K562 (cell line): ENCODE results near the gene ST3GAL5. TPM values are rescaled to one million over a fixed set of nuclear protein-coding genes. Genes with fewer than 3 reads are reported as not detected.
A peak's percentile ranks its signal among the peaks of the same experiment; 100 is the strongest.

Experiments used
- ATAC-seq: fragments of 200-7000 bp; cut with Tn5 transposase; 3 replicates; pipeline ENCODE4 v1.9.1; 2020; ENCODE audit warnings: moderate library complexity
- BruUV-seq: library from RNA; stranded (reverse); fragments of 400-500 nt; replicated peaks from 2 replicates; lab custom pipeline; 2021; lab: Mats Ljungman, UMichigan
- CTCF ChIA-PET: fragments of 300-600 bp; formaldehyde crosslinking; extraction: SDS; loops from one replicate; lab custom pipeline; 2021; ENCODE audit warnings: low intra/inter-chr PET ratio; lab: Yijun Ruan, JAX
- POLR2A ChIA-PET: fragments of 300-600, 350-650 bp; sonication (Branson Sonifier 250); formaldehyde crosslinking; extraction: SDS; loops from one replicate; lab custom pipeline; 2021; ENCODE audit warnings: antibody characterized with exemption, inconsistent platforms; lab: Yijun Ruan, JAX
- DNase-seq, 4 experiments: peaks; one replicate each; pipeline versions ENCODE4 v3.0.0 to v3.0.0-alpha.2; 2011 to 2018; ENCODE audit warnings: low spot score in 3 of 4, mixed read lengths in 3 of 4; ENCODE audit errors: extremely low read depth in 1 of 4
- FAIRE-seq: peaks from 2 replicates; lab custom pipeline; 2011; peaks lifted over from hg19 to GRCh38; lab: Jason Lieb, UNC
- H2AFZ ChIP-seq: 2 replicates; pipeline ENCODE4 v1.6.0; 2011; ENCODE audit warnings: low read depth, low read length, control low read depth, inconsistent platforms
- H3K27ac ChIP-seq: fragments of 200-600 bp; 3 replicates; pipeline ENCODE4 v1.8.0; 2011; ENCODE audit warnings: low read depth, mild to moderate bottlenecking, control low read depth, inconsistent platforms, low read length, moderate library complexity, mixed read lengths; ENCODE audit errors: extremely low read depth
- H3K27me3 ChIP-seq, 2 experiments: fragments of 300-600 bp in 1 of 2; 2 replicates in 1 of 2; 3 replicates in 1 of 2; pipeline versions ENCODE4 v1.6.0 to v1.8.0; 2011; ENCODE audit warnings: inconsistent platforms in 2 of 2, low read length in 2 of 2, mild to moderate bottlenecking in 1 of 2, mixed read lengths in 1 of 2, moderate library complexity in 1 of 2; ENCODE audit not compliant: control insufficient read depth in 2 of 2, insufficient read depth in 2 of 2
- H3K36me3 ChIP-seq: fragments of 300-600 bp; 3 replicates; pipeline ENCODE4 v1.8.0; 2011; ENCODE audit warnings: mild to moderate bottlenecking, low read length, inconsistent platforms; ENCODE audit not compliant: control insufficient read depth, insufficient read depth
- H3K4me1 ChIP-seq, 2 experiments: fragments of 200-600 bp in 1 of 2; replicated peaks in 1 of 2; 2 replicates in 1 of 2; 3 replicates in 1 of 2; pipeline versions ENCODE4 v1.5.1 to v1.8.0; 2011; ENCODE audit warnings: inconsistent platforms in 2 of 2, low read length in 2 of 2, mild to moderate bottlenecking in 1 of 2, mixed read lengths in 1 of 2, moderate library complexity in 1 of 2; ENCODE audit not compliant: control insufficient read depth in 2 of 2, insufficient read depth in 2 of 2
- H3K4me2 ChIP-seq: 2 replicates; pipeline ENCODE4 v1.6.1; 2011; ENCODE audit warnings: low read length, control low read depth, inconsistent platforms, mixed read lengths; ENCODE audit not compliant: insufficient read depth
- H3K4me3 ChIP-seq: fragments of 200-600 bp; sonication (generic), shearing (Covaris generic); 2 replicates; pipeline ENCODE4 v1.5.1; 2016; ENCODE audit warnings: control low read depth, inconsistent platforms
- H3K79me2 ChIP-seq: fragments of 200-600 bp; 3 replicates; pipeline ENCODE4 v1.8.0; 2011; ENCODE audit warnings: low read length, inconsistent platforms; ENCODE audit not compliant: control insufficient read depth, insufficient read depth
- H3K9ac ChIP-seq, 2 experiments: 2 replicates each; pipeline versions ENCODE4 v1.6.0 to v1.6.1; 2011; ENCODE audit warnings: low read depth in 2 of 2, low read length in 2 of 2, control low read depth in 1 of 2, inconsistent platforms in 1 of 2, mild to moderate bottlenecking in 1 of 2, mixed read lengths in 1 of 2; ENCODE audit not compliant: insufficient read depth in 1 of 2
- H3K9me1 ChIP-seq: one replicate; pipeline ENCODE4 v1.6.0; 2011; ENCODE audit warnings: inconsistent platforms, mild to moderate bottlenecking, low read length, moderate library complexity; ENCODE audit not compliant: control insufficient read depth, insufficient read depth
- H3K9me3 ChIP-seq: replicated peaks from 2 replicates; pipeline ENCODE4 v1.5.1; 2011; ENCODE audit warnings: low read depth, low read length, inconsistent platforms; ENCODE audit not compliant: control insufficient read depth, insufficient read depth
- H4K20me1 ChIP-seq: replicated peaks from 2 replicates; pipeline ENCODE4 v1.6.1; 2011; ENCODE audit warnings: low read length, inconsistent platforms, mixed read lengths; ENCODE audit not compliant: control insufficient read depth, insufficient read depth
- HCFC1 ChIP-seq: IDR thresholded peaks from 2 replicates; pipeline ENCODE4 v1.6.1; 2012; ENCODE audit warnings: low read depth, low read length, improper control_type of control experiment
- PHF20 ChIP-seq: fragments of 450-650 bp; IDR thresholded peaks from 2 replicates; pipeline ENCODE4 v1.6.1; 2018; ENCODE audit not compliant: partially characterized antibody
- PTBP1 ChIP-seq: fragments of 200-400 bp; formaldehyde crosslinking; IDR thresholded peaks from 2 replicates; pipeline ENCODE4 v1.6.1; 2017; ENCODE audit warnings: low read depth, low read length
- RNF2 ChIP-seq: sonication (generic); IDR thresholded peaks from 2 replicates; pipeline ENCODE4 v1.6.1; 2016
- ZC3H8 ChIP-seq: fragments of 450-650 bp; IDR thresholded peaks from 2 replicates; pipeline ENCODE4 v1.6.1; 2017
- ZFP36 ChIP-seq: fragments of 150-350 bp; IDR thresholded peaks from 2 replicates; pipeline ENCODE4 v1.6.1; 2018; ENCODE audit warnings: low read length, low read depth; ENCODE audit not compliant: partially characterized antibody
- ZNF57 ChIP-seq: fragments of 450-650 bp; formaldehyde crosslinking; IDR thresholded peaks from 2 replicates; pipeline ENCODE4 v1.4.0; 2020; ENCODE audit warnings: mild to moderate bottlenecking, moderate library complexity
- ZNF696 ChIP-seq: fragments of 250-450 bp; sonication (Bioruptor Pico); conservative IDR thresholded peaks from 2 replicates; pipeline ENCODE4 v1.4.0; 2020; ENCODE audit warnings: mild to moderate bottlenecking, moderate library complexity
- WGBS: fragments of 100-300 bp; shearing (Covaris generic); methylation state at CpG from one replicate; pipeline ENCODE4 v1.1.6; 2016; ENCODE audit warnings: low coverage, mixed read lengths; ENCODE audit not compliant: insufficient coverage; ENCODE audit errors: missing lambda C conversion rate; 5-methylcytosine and 5-hydroxymethylcytosine counted together
- in situ Hi-C: fragments of 300-500 bp; cut with MboI; formaldehyde crosslinking; loops from 4 replicates; pipeline ENCODE4 v1.15.0; 2018; ENCODE audit warnings: inconsistent platforms, mixed read lengths
- intact Hi-C: fragments of 100-400 bp; cut with micrococcal nuclease; formaldehyde crosslinking; loops from 2 replicates; pipeline ENCODE4 v1.14.2; 2022
- polyA plus RNA-seq, 8 experiments: library from polyadenylated mRNA; depleted of rRNA in 4 of 8; stranded (reverse) in 5 of 8; unstranded in 3 of 8; fragments of >200 nt; fragmentation: Nextera tagmentation in 2 of 8; fragmentation: Illumina TruSeq in 1 of 8; extraction: Ambion mirVana in 2 of 8; extraction: Trizol in 1 of 8; gene quantifications; 2 replicates each; pipeline versions ENCODE4 v1.2.1 to v1.2.3, GENCODE V29; 2011 to 2014; ENCODE audit warnings: inconsistent platforms in 1 of 8, missing spikeins in 1 of 8
- total RNA-seq, 7 experiments: library from RNA; depleted of rRNA in 6 of 7; stranded (reverse); fragments of >200 nt in 6 of 7; fragmentation: Illumina TruSeq in 2 of 7; extraction: Trizol in 2 of 7; gene quantifications; 2 replicates each; pipeline versions ENCODE4 v1.2.1 to v1.2.3, GENCODE V29; 2011 to 2021; ENCODE audit warnings: low replicate concordance in 1 of 7
- TF ChIP-seq, protein P1 (sequence below): conservative IDR thresholded peaks from 2 replicates; pipeline ENCODE4 v1.6.1; 2011; ENCODE audit warnings: low read depth, mild to moderate bottlenecking, low read length; ENCODE audit not compliant: control insufficient read depth
- TF ChIP-seq, protein P2 (sequence below): fragments of 250-450 bp; sonication (Bioruptor Pico); IDR thresholded peaks from 2 replicates; pipeline ENCODE4 v1.4.0; 2020; ENCODE audit warnings: mild to moderate bottlenecking, moderate library complexity
- TF ChIP-seq, protein P3 (sequence below): fragments of 450-650 bp; formaldehyde crosslinking; IDR thresholded peaks from 2 replicates; pipeline ENCODE4 v1.4.0; 2020; ENCODE audit warnings: mild to moderate bottlenecking

The ST3GAL5 gene
- total and polyA plus RNA-seq, 9 of the 15 experiments (the other 6 are each of a cell fraction or from before 2014, with no cell fraction given), result 1.6 to 10.0 (median 4.2) TPM

DNA sequence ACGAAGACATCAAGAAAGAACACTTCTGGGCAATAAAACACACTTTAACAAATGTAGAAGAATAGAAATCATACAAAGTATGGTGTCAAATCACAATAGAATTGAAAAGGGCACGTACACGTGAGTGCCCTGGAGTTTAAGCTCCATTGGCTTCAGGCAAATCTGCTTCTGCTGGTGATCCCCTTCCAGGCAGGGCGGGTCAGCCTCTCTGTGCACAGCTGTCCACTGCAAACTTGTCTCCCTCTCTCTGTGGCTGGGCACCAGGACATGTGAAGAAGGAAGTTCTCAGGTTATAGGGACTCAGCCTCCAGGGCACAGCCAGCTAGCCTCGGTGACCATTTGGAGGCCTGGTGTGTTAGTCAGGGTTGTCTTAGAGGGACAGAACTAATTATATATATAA lies 66.0 kb downstream of the ST3GAL5 start:
- BruUV-seq, result no TSS peak
- DNase-seq (no peak), ATAC-seq (no peak), FAIRE-seq (no peak)
- TF ChIP-seq RNF2, result no peak
- TF ChIP-seq ZFP36, result peak; percentile 20
- ChIA-PET POLR2A (interaction anchor here (0.6 kb wide), 1 partner anchor 117 kb away, joined by 3 read pairs; no protein-coding TSS in a partner anchor), CTCF (interaction anchor here (0.6 kb wide), 1 partner anchor 179 kb away, joined by 4 read pairs; no protein-coding TSS in a partner anchor)
- Histone ChIP-seq H3K4me3 (no peak overlapping the region), H3K9me1 (no peaks in the 10 kb centered on the region), H4K20me1 (no peaks in the 10 kb centered on the region), H2AFZ (no peak overlapping the region), H3K27ac (no peak overlapping the region), H3K9ac (no peak overlapping the region), H3K27me3 (peaks cover 17 to 30% of the 10 kb centered on the region in 2 experiments; a peak in 4 of 5 replicates), H3K9me3 (no peaks in the 10 kb centered on the region), H3K4me1 (peaks cover 7 to 8% of the 10 kb centered on the region in 2 experiments; a peak in 4 of 5 replicates), H3K79me2 (no peaks in the 10 kb centered on the region), H3K4me2 (no peak overlapping the region), H3K36me3 (no peaks in the 10 kb centered on the region)
- intact Hi-C loops (loop anchor here (10.0 kb wide), 1 partner anchor 402 kb away; no protein-coding TSS in a partner anchor), in situ Hi-C loops (loop anchor here (10.0 kb wide), 1 partner anchor 552 kb away; no protein-coding TSS in a partner anchor)
- WGBS, result 0% methylated on average over 5 of the region's 5 CpGs

DNA sequence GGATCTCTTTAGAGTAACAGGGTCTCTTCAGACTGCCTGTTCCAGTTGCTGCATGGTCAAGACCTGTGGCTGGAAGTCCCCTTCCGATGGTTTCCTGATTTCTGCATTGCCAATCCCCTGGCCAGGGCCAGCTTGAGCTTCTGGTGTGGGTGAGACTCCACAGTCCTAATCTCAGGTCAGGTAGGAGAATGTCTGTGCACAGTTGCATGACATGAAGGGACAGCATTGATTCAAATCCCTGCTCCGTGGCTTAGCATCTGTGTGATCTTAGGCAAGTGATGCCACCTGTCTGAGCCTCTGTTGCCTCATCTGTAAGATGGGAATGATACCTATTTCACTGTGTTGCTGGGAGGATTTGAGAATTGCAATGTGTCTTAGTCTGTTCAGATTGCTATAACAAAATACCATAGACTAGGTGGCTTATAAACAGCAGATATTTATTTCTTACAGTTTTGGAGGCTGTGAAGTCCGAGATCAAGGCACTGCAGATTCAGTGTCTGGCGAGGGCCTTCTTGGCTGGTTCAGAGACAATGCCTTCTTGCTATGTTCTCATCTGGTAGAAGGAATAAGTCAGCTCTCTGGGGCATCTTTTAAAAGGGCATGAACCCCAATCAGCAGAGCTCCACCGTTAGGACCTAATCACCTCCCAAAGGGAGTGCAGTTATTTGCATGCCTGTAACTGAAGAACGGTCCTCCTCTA lies 68.8 kb downstream of the ST3GAL5 start:
- intact Hi-C loops, result loop anchor here (10.0 kb wide), 2 partner anchors 145 to 405 kb away; no protein-coding TSS in a partner anchor
- DNase-seq (no peak), FAIRE-seq (peak; percentile 23), ATAC-seq (no peak)
- WGBS, result 2% methylated on average over 6 of the region's 6 CpGs
- no peak overlapping the region for H3K9ac ChIP-seq
- no peak overlapping the region for H2AFZ ChIP-seq
- H3K9me1 ChIP-seq, result no peaks in the 10 kb centered on the region
- CTCF ChIA-PET, result no interaction called here
- H3K27me3 ChIP-seq, result peaks cover 19 to 40% of the 10 kb centered on the region in 2 experiments; a peak in 4 of 5 replicates
- H3K4me2 ChIP-seq, result no peak overlapping the region
- no peaks in the 10 kb centered on the region; the same call in 1 of the 2 replicates for H4K20me1 ChIP-seq
- BruUV-seq, result no TSS peak
- H3K4me3 ChIP-seq, result no peak overlapping the region
- H3K79me2 ChIP-seq, result no peaks in the 10 kb centered on the region
- H3K27ac ChIP-seq, result no peak overlapping the region
- peaks cover 3 to 6% of the 10 kb centered on the region in 2 experiments; a peak in 3 of 5 replicates for H3K4me1 ChIP-seq
- H3K9me3 ChIP-seq, result no peaks in the 10 kb centered on the region
- no peaks in the 10 kb centered on the region for H3K36me3 ChIP-seq
- in situ Hi-C loops, result loop anchor here (10.0 kb wide), 1 partner anchor 555 kb away; no protein-coding TSS in a partner anchor
- POLR2A ChIA-PET, result interaction anchor here (0.6 to 1.7 kb wide), 2 partner anchors 8 to 123 kb away, joined by 3 to 4 read pairs; no protein-coding TSS in a partner anchor
- TF ChIP-seq PTBP1, result no peak
- TF ChIP-seq, protein P1, sequence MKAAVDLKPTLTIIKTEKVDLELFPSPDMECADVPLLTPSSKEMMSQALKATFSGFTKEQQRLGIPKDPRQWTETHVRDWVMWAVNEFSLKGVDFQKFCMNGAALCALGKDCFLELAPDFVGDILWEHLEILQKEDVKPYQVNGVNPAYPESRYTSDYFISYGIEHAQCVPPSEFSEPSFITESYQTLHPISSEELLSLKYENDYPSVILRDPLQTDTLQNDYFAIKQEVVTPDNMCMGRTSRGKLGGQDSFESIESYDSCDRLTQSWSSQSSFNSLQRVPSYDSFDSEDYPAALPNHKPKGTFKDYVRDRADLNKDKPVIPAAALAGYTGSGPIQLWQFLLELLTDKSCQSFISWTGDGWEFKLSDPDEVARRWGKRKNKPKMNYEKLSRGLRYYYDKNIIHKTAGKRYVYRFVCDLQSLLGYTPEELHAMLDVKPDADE, result no peak
- no peak for TF ChIP-seq PHF20
- TF ChIP-seq ZNF696 (CRISPR knock-in tag), result no peak
- TF ChIP-seq, protein P2, sequence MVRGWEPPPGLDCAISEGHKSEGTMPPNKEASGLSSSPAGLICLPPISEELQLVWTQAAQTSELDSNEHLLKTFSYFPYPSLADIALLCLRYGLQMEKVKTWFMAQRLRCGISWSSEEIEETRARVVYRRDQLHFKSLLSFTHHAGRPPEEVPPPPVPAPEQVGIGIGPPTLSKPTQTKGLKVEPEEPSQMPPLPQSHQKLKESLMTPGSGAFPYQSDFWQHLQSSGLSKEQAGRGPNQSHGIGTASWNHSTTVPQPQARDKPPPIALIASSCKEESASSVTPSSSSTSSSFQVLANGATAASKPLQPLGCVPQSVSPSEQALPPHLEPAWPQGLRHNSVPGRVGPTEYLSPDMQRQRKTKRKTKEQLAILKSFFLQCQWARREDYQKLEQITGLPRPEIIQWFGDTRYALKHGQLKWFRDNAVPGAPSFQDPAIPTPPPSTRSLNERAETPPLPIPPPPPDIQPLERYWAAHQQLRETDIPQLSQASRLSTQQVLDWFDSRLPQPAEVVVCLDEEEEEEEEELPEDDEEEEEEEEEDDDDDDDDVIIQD, result no peak
- TF ChIP-seq ZNF57 (CRISPR knock-in tag), result no peak
- TF ChIP-seq, protein P3, sequence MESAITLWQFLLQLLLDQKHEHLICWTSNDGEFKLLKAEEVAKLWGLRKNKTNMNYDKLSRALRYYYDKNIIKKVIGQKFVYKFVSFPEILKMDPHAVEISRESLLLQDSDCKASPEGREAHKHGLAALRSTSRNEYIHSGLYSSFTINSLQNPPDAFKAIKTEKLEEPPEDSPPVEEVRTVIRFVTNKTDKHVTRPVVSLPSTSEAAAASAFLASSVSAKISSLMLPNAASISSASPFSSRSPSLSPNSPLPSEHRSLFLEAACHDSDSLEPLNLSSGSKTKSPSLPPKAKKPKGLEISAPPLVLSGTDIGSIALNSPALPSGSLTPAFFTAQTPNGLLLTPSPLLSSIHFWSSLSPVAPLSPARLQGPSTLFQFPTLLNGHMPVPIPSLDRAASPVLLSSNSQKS (CRISPR knock-in tag), result no peak
- no peak for TF ChIP-seq HCFC1
- TF ChIP-seq ZC3H8, result no peak
